Measurements from ENCODE around the gene B4GALT2.

GRCh38 chr1:44033756-44034155, 54.7 kb downstream of the B4GALT2 start:
- no peak for TF ChIP-seq POLR2A (IDR thresholded peaks at IDR 0.05)
- TF ChIP-seq, protein P1, sequence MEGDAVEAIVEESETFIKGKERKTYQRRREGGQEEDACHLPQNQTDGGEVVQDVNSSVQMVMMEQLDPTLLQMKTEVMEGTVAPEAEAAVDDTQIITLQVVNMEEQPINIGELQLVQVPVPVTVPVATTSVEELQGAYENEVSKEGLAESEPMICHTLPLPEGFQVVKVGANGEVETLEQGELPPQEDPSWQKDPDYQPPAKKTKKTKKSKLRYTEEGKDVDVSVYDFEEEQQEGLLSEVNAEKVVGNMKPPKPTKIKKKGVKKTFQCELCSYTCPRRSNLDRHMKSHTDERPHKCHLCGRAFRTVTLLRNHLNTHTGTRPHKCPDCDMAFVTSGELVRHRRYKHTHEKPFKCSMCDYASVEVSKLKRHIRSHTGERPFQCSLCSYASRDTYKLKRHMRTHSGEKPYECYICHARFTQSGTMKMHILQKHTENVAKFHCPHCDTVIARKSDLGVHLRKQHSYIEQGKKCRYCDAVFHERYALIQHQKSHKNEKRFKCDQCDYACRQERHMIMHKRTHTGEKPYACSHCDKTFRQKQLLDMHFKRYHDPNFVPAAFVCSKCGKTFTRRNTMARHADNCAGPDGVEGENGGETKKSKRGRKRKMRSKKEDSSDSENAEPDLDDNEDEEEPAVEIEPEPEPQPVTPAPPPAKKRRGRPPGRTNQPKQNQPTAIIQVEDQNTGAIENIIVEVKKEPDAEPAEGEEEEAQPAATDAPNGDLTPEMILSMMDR (IDR thresholded peaks at IDR 0.05), result no peak
